ENCODE data around the gene REXO1.

Gene REXO1

DNA sequence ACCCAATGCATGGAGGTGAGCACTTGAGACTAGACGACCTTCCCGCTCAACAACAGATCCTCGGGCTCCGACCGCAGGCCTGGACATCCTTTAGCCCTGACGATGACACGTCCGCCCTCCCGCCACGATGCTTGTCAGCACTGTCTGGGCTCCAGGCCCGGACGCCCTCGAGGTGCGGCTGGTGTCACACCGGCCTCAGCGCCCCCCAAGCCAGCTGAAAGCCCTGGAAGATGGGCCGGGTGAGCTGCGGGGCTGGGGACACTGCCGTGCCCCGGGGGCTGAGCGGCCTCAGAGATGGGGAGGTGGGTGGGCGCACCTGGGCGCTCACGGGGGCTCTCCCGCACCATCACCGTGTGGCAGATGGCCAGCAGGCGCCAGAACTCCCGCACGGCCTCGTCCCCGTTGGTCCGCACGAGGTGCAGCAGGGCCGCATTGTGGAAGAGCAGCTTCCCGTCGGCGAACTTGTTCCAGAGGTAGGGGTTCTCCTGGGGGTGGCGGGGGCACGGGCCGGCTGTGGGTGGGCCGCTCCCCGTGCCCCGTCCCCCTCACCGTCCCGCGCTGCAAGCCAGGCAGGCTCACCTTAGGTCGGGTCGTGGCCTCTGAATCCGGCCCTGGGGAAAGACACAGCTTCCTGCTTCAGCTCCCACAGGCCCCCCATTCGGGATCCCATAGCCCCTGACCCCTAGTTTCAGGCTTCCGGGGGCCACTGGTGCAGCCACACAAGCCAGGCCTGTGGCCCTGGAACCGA lies 51.7 kb downstream of the REXO1 start:
- H3K9me3 ChIP-seq (replicated peaks in 1 of 11) = no peaks in the 10 kb centered on the region
- H3K36me3 ChIP-seq = peaks cover 0 to 24% (median 9%) of the 10 kb centered on the region in 11 experiments; a peak in 14 of 22 replicates
- peaks cover 0 to 8% (median 0%) of the 10 kb centered on the region in 11 experiments; a peak in 2 of 22 replicates for H4K20me1 ChIP-seq
- no peaks in the 10 kb centered on the region for H3K27me3 ChIP-seq
- no peak overlapping the region for H3K4me3 ChIP-seq
- peaks cover 0 to 20% (median 11%) of the 10 kb centered on the region in 10 experiments; a peak in 16 of 20 replicates for H3K4me1 ChIP-seq
- no peak for TF ChIP-seq Cebpa-rat (IDR thresholded peaks at IDR 0.05)
- H3K27ac ChIP-seq = no peak overlapping the region
- peak overlapping the region in 4 of 11 experiments; percentile 1 to 44 (median 18); a peak in 4 of 22 replicates for H3K9ac ChIP-seq
- H3K4me2 ChIP-seq = peak overlapping the region; percentile 52 to 88 (median 66); a peak in 19 of 22 replicates

DNA sequence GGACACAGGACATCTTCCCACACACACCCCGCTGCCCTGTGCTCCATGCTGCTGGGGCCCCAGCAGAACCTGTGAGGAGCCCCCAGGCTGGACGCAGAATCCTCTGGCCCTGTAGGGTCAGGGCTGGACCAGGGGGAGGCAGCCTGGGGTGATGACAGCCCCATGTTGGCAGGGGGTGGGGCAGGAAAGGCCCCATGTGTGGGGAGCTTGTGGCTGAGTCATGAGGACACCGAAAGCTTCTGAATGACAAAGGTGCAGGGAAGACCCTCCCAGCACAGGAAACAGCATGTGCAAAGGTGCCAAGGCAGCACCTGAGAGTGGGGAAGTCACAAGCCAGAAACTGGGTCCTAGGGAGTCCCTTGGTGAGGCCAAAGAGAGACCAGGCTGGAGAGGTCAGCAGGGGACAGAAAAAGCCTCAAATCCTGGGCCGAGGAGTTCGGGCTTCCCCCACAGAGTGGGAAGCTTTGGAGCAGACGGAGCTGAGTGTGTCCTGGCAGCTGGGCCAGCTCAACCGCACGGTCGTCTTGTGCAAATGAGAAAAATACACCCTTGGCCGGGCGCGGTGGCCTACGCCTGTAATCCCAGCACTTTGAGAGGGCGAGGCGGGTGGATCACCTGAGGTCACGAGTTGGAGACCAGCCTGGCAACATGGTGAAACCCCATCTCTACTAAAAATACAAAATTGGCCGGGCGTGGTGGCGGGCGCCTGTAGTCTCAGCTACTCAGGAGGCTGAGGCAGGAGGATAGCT lies 53.7 kb downstream of the REXO1 start:
- TF ChIP-seq Cebpa-rat (IDR thresholded peaks at IDR 0.05) = no peak
- Histone ChIP-seq H3K4me3 (no peak overlapping the region), H4K20me1 (peaks cover 0 to 8% (median 0%) of the 10 kb centered on the region in 11 experiments; a peak in 2 of 22 replicates), H3K9ac (no peak overlapping the region; a peak in 1 of 22 replicates), H3K9me3 (replicated peaks in 1 of 11) (peaks cover 0 to 4% (median 0%) of the 10 kb centered on the region in 11 experiments; a peak in 2 of 22 replicates), H3K27me3 (peaks cover 2 to 5% (median 2%) of the 10 kb centered on the region in 11 experiments), H3K36me3 (peaks cover 0 to 10% (median 1%) of the 10 kb centered on the region in 11 experiments; a peak in 13 of 22 replicates), H3K27ac (no peak overlapping the region), H3K4me1 (peaks cover 0 to 32% (median 20%) of the 10 kb centered on the region in 10 experiments; a peak in 16 of 20 replicates), H3K4me2 (peak overlapping the region in 2 of 11 experiments; percentile 1 to 11; a peak in 2 of 22 replicates)

DNA sequence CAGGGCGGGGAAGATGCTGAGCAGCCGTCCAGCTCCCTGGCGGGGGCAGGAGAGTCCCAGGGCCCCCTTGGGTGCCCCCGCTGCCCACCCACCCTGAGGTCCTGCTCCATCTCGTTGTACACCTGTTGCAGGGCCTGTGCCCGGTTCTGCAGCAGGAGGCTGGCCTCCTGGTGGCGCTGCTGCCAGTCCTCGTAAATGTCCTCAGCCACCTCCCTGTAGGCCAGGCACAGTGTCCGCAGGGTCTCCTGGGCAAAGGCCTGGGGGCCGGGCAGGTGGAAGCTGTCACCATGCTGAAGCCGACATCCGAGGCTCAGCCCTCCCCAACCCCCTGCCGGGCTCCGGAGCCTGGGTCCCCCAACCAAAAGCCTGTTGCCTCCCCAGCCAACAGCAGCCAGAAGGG lies 56.4 kb downstream of the REXO1 start:
- Histone ChIP-seq H3K27me3 (peaks cover 17 to 29% (median 20%) of the 10 kb centered on the region in 11 experiments), H3K4me3 (no peak overlapping the region), H3K4me1 (peaks cover 0 to 39% (median 20%) of the 10 kb centered on the region in 10 experiments; a peak in 16 of 20 replicates), H3K4me2 (peak overlapping the region in 5 of 11 experiments; percentile 52 to 60 (median 57); a peak in 11 of 22 replicates), H3K27ac (peak overlapping the region in 1 of 11 experiments; percentile 49; a peak in 1 of 22 replicates), H3K36me3 (no peaks in the 10 kb centered on the region), H3K9me3 (replicated peaks in 1 of 11) (peaks cover 0 to 4% (median 0%) of the 10 kb centered on the region in 11 experiments; a peak in 2 of 22 replicates), H3K9ac (no peak overlapping the region), H4K20me1 (peaks cover 0 to 10% (median 0%) of the 10 kb centered on the region in 11 experiments; a peak in 5 of 22 replicates)
- TF ChIP-seq Cebpa-rat (IDR thresholded peaks at IDR 0.05) = no peak

DNA sequence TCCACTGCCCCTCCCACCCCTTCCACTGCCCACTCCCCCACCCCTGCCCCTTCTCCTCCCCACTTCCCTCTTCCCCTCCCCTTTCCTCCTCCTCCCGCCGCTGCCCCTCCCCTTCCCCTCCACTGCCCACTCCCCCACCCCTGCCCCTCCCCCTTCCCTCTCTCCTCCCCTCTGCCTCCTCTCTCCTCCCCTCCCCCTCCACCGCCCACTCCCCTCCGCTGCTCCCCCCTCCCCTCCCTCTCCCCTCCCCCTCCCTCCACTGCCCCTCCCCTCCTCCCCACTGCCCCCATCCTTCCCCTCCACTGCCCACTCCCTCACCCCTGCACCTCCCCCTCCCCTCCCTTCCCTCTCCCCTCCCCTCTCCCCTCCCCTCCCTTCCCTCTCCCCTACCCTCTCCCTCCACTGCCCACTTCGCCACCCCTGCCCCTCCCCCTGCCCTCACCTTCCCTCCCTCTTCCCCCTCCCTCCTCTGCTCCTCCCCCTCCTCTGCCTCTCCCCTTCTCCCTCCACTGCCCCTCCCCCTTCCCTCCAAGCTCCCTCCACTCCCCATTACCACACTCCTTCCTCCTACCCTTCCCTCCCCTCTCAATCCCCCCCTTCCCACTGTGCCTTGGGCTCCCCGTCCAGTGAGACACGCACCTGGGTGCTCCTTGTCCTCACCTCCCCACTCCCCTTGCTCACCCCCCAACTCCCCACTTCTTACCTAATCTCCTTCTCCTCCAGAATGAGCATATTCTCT lies 58.1 kb downstream of the REXO1 start:
- Histone ChIP-seq H3K27ac (peak overlapping the region in 1 of 11 experiments; percentile 41; a peak in 2 of 22 replicates), H3K4me2 (peak overlapping the region in 5 of 11 experiments; percentile 52 to 60 (median 57); a peak in 6 of 22 replicates), H3K4me3 (no peak overlapping the region)

DNA sequence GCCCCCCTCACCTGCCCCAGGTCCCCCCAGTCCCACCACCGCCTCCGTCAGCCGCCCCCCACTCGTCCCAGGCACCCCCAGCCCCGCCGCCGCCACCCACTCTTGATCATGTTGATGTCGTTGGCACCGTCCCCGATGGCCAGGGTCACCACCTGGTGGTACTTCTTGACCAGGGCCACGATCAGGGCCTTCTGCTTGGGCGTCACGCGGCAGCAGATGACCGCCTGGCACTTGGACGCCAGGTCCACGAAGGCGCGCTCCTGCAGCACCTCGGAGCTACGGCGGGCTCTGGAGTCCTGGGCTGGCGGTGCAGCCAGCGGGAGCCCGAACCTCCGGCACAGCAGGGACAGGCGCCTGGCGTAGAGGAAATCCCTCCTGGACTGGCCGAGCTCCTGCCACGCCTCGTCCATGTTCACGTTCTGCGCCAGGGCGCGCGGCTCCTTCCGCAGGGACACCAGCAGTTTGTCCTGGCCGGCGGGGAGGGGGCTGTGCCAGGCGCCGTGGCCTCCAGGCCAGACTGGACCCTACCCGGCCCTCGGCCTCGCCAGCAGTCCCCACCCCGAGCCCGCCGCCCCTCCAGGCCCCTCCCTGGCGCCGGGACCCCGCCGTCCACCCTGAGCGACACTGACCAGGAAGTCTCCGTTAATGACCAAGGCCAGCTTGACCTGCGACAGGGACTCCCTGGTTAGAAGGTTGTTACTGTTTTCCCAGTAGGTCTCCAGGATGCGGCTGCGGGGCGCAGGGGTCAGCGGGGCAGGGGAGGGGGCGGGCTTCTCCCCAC lies 58.8 kb downstream of the REXO1 start:
- no peak overlapping the region for H3K27ac ChIP-seq
- peak overlapping the region in 7 of 11 experiments; percentile 15 to 38 (median 24); a peak in 9 of 22 replicates for H3K4me2 ChIP-seq
- H4K20me1 ChIP-seq = peaks cover 0 to 10% (median 0%) of the 10 kb centered on the region in 11 experiments; a peak in 4 of 22 replicates
- H3K27me3 ChIP-seq = peaks cover 17 to 31% (median 20%) of the 10 kb centered on the region in 11 experiments
- H3K4me1 ChIP-seq = peaks cover 0 to 30% (median 15%) of the 10 kb centered on the region in 10 experiments; a peak in 15 of 20 replicates
- no peaks in the 10 kb centered on the region for H3K36me3 ChIP-seq
- no peak for TF ChIP-seq Cebpa-rat (IDR thresholded peaks at IDR 0.05)
- H3K4me3 ChIP-seq = no peak overlapping the region
- H3K9ac ChIP-seq = no peak overlapping the region
- peaks cover 0 to 4% (median 0%) of the 10 kb centered on the region in 11 experiments; a peak in 2 of 22 replicates for H3K9me3 ChIP-seq (replicated peaks in 1 of 11)

More for the DNA sequence above, 58.1 kb downstream of the REXO1 start:
- no peaks in the 10 kb centered on the region for H3K36me3 ChIP-seq
- H3K27me3 ChIP-seq = peaks cover 17 to 31% (median 20%) of the 10 kb centered on the region in 11 experiments
- peaks cover 0 to 4% (median 0%) of the 10 kb centered on the region in 11 experiments; a peak in 2 of 22 replicates for H3K9me3 ChIP-seq (replicated peaks in 1 of 11)
- H3K4me1 ChIP-seq = peaks cover 0 to 30% (median 15%) of the 10 kb centered on the region in 10 experiments; a peak in 15 of 20 replicates
- peaks cover 0 to 10% (median 0%) of the 10 kb centered on the region in 11 experiments; a peak in 5 of 22 replicates for H4K20me1 ChIP-seq
- no peak overlapping the region for H3K9ac ChIP-seq
- TF ChIP-seq Cebpa-rat (IDR thresholded peaks at IDR 0.05) = no peak

DNA sequence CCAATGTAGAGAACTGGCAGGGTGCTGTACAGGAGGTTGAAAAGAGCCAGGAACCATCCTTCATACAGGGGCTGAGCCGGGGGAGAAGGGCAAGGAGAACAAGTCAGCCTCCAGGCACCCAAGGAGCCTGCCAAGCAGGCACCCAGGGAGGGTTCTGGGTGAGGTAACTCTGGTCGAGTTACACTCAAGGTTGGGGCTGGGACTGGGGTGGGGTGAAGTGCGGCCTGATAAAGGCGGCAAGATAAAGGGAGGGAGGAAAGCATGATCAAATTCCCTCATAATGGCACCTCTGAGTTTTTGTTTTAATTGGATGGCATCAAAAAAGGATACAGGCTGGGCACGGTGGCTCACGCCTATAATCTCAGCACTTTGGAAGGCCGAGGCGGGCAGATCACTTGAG lies 61.2 kb downstream of the REXO1 start:
- peaks cover 0 to 7% (median 2%) of the 10 kb centered on the region in 11 experiments; a peak in 14 of 22 replicates for H3K9me3 ChIP-seq (replicated peaks in 1 of 11)
- no peak overlapping the region for H3K4me3 ChIP-seq
- no peaks in the 10 kb centered on the region for H3K36me3 ChIP-seq
- peaks cover 26 to 51% (median 35%) of the 10 kb centered on the region in 11 experiments for H3K27me3 ChIP-seq
- H4K20me1 ChIP-seq = peaks cover 0 to 10% (median 0%) of the 10 kb centered on the region in 11 experiments; a peak in 4 of 22 replicates
- H3K4me2 ChIP-seq = no peak overlapping the region
- H3K27ac ChIP-seq = no peak overlapping the region
- no peak for TF ChIP-seq Cebpa-rat (IDR thresholded peaks at IDR 0.05)
- H3K9ac ChIP-seq = no peak overlapping the region
- H3K4me1 ChIP-seq = peaks cover 0 to 44% (median 25%) of the 10 kb centered on the region in 10 experiments; a peak in 15 of 20 replicates

DNA sequence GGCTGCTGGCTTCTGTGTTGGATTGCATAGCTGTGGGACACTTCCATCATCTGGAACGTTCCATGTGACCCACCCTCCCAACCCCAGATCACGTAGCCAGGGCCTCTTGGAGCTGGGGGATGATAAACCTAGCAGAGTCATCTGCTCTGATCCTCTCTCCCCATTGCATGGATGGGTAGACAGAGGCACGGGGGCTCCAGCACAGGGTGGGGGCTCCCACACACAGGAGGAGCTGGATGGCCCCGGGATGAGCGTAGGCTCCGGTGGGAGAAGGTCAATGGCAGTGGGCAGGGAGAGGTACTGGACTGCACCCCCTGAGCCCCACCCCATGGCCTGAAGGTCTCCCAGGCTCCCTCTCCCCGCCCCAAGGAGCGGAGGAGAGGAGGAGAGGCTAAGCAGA lies 61.6 kb downstream of the REXO1 start:
- Histone ChIP-seq H3K4me1 (peaks cover 0 to 42% (median 24%) of the 10 kb centered on the region in 10 experiments; a peak in 15 of 20 replicates), H3K27ac (no peak overlapping the region), H3K9ac (no peak overlapping the region), H3K27me3 (peaks cover 28 to 55% (median 39%) of the 10 kb centered on the region in 11 experiments), H4K20me1 (peaks cover 0 to 10% (median 0%) of the 10 kb centered on the region in 11 experiments; a peak in 4 of 22 replicates), H3K36me3 (no peaks in the 10 kb centered on the region), H3K9me3 (replicated peaks in 1 of 11) (peaks cover 4 to 11% (median 6%) of the 10 kb centered on the region in 11 experiments; a peak in 20 of 22 replicates), H3K4me3 (no peak overlapping the region), H3K4me2 (no peak overlapping the region)
- no peak for TF ChIP-seq Cebpa-rat (IDR thresholded peaks at IDR 0.05)
